ENCODE measurements around the gene P4HA2.

DNA sequence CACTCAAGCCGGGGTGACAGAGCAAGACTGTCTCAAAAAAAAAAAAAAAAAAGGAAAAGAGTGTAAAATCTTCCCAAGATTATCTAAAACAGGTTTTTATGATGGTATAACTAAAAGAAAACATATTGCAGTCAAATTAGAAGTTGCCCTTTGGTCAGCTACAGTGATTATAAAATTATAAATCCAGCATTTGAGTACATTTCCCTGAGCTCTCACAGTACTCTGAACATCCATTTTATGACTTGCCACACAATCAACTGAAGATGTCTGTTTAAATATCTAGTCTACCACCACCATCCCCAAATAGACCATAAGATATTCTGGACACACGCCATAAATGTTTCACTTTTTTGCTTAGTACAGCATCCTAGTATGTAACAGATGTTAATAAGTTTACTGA is 77.1 kb downstream of the P4HA2 start:
- no peak for TF ChIP-seq CTCF (IDR thresholded peaks at IDR 0.05)
- no peak for TF ChIP-seq POLR2A (IDR thresholded peaks at IDR 0.05)

Measured in testis (tissue), 2 donors.